ENCODE data around the gene PSMB3.

- TF ChIP-seq CTCF (IDR thresholded peaks at IDR 0.05; ENCODE audit: low read length) = no peak
- no peak for TF ChIP-seq EZH2phosphoT487 (IDR thresholded peaks at IDR 0.05; ENCODE audit: low read length)
These were observed 20.7 kb downstream of the PSMB3 start for GRCh38 chr17:38773258-38773657.
